VCaP (cell line): ENCODE measurements around the gene JAKMIP2.
"Not testable (repeated sequence)": the region's sequence is repeated elsewhere in the genome, so short reads cannot be mapped to it uniquely, and the experiment has no call there.

ENCODE experiments used
- H3K27ac ChIP-seq: fragments of 450-650 bp; 2 replicates; pipeline ENCODE4 v1.5.1; 2017
- CTCF ChIP-seq: fragments of 450-650 bp; conservative IDR thresholded peaks from 2 replicates; pipeline ENCODE4 v1.5.1; 2017; ENCODE audit warnings: mild to moderate bottlenecking, moderate library complexity

The JAKMIP2 gene

DNA sequence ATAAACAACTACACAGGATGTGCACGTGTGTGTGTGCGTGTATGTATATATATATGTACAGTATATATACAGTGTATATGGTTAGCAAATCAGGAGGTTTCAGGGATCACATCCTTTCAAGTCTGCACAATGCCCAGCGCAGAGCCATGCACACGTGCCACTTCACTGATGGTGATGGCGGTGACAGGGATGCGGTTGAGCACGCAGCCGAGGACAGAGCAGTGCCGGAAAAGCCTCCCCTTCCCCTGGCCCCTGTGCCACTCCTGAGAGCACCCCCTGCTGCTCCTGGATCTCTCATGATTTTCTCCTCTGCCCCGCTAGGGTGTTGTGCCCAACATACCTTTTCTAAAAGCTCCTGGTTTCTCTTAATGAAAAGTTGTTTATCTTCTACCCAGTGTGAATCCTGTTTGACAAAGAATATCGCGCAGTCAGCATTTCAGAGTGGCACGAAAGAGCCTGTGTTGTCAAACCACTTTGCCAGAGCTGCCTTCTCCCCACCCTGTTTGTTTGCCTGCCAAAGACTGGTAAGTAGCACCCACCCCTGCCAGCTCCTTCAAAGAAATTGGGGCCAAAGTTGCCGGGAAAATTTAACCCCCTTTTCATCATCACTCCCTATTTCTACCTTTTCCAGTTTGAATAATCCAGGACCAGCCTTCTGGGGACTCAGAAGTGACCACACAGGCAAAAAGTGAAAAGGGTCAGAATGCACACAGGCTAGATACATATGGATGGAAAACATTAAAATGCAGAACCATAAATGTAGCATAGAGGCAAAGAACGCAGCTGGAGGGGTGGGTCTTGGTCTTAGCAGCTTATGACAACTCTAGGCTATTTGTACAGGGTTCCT lies 146.4 kb downstream of the JAKMIP2 start:
- TF ChIP-seq CTCF, result no peak
- no peak overlapping the region for H3K27ac ChIP-seq

DNA sequence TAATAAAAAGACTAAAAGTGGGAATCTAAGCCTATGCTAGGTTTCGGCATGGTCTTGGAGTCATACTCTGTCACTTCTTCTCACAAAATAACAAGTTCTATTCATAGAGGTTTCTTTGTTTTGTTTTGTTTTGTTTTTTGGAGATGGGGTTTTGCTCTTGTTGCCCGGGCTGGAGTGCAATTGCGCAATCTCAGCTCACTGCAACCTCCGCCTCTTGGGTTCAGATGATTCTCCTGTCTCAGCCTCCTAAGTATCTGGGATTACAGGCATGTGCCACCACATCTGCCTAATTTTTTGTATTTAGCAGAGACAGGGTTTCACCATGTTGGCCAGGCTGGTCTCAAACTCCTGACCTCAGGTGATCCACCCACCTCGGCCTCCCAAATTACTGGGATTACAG lies 147.1 kb downstream of the JAKMIP2 start:
- not testable (repeated sequence) for H3K27ac ChIP-seq

DNA sequence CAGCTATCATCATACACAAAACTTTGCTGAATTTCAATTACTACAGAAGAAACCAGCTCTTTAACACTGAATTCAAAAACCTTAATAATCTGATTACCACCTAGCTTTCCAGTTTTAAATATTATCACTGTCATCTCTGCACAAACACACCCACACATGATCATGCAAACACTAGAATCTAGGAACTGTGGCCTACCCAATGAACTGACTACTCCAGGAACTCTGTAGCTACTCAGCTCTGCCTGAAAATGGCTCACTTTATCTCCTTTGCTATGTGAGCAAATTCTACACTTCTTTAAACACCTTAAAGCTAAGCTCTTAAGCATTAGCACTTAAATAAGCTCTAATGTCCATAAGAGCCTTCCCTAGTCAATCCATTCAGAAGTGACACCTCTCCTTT lies 149.4 kb downstream of the JAKMIP2 start:
- no peak for TF ChIP-seq CTCF
- no peak overlapping the region for H3K27ac ChIP-seq

- H3K27ac ChIP-seq, result no peak overlapping the region
- TF ChIP-seq CTCF, result no peak
These were observed 151.0 kb downstream of the JAKMIP2 start for GRCh38 chr5:147631428-147632003.

DNA sequence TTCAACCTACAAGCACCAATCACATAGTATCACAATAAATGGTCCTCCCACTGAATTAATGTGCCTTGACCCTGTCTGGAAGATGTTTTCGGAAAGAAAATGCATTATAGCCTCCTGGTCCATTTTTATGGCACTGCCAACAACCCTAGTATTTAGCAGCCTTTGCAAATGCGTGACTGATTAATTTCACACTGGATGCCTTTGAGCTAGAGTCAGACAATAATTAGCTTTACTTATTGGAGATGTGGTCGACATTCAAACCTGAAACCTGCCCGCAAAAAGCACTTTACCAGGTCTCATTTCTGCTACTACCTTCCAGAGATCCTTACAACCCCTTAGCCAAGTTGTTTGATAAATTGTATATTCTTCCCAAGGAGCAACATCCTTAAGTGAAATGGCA lies 153.3 kb downstream of the JAKMIP2 start:
- no peak overlapping the region for H3K27ac ChIP-seq
- TF ChIP-seq CTCF, result no peak

DNA sequence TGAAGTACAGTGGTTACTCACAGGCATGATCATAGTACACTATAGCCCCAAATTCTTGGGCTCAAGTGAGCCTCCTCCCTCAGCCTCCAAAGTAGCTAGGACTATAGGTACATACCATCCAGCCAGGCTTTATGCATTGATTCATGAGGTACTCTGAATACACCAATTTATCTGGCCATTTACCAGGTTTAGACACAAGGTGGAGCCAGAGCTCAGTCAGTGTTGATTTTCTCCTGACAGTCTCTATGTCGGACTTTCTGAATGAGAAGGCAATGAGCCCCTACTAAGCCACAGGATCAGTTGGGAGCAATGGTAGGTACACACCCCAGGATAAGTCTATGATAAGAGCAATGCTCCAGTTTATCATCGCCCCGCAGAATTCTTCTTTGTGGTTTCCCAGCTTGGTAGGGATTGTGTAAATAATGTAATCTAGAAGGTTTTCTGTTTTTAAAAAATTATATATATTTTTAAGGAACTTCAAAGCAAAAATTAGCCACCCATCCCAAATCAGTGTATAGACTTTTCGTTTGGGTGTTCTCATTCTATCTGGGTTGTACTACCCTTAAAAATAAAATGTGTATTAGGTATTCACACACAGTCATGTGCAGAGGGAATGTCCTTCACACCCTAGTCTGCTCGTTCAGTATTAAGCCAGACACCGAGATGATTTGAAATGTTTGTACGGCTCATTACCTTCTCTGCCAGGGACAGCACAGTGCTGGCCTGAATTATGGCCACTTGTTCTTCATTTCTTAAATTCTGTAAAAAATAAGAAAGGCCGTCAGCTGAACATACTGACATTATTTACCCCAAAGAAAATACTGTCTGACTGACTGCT lies 154.3 kb downstream of the JAKMIP2 start:
- peak; percentile 79 for TF ChIP-seq CTCF
- H3K27ac ChIP-seq, result no peak overlapping the region

GRCh38 chr5:147626464-147626863 lies 156.1 kb downstream of the JAKMIP2 start:
- TF ChIP-seq CTCF, result no peak
- H3K27ac ChIP-seq, result no peak overlapping the region
